ENCODE results near the gene NSMCE1.

Gene NSMCE1

GRCh38 chr16:27195076-27195741 lies 73.4 kb downstream of the NSMCE1 start:
- DNase-seq (ENCODE audit: low spot score): no peak

GRCh38 chr16:27193300-27193990 lies 75.1 kb downstream of the NSMCE1 start:
- no peak for DNase-seq (ENCODE audit: low spot score)

DNA sequence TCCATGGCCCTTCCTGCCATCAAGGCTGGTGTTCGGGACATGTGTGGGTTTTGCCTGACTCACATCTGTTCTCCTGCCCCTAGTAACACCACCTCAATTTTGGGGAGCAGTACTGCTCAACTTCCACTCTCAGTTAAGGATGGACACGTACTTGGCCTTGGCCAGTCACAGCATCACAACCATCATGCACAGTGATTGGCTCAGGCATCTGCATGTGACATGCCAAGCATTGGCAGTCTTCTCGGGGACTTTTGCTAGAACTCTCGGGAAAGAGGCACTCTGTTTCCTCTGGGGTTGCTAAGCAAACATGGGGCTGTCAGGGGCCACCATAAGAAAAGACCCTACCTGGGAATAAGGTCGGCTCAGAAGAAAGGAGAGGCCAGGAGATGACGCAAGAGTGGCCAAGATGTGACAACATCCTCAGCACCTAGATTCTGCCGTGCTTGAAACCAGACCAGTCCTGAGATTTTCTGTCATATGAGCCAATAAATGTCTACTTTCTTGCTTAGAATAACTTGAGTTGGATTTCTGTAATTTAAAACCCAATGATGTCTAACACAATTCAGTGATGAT lies 77.1 kb downstream of the NSMCE1 start:
- DNase-seq (ENCODE audit: low spot score): no peak

GRCh38 chr16:27190316-27190871 lies 78.2 kb downstream of the NSMCE1 start:
- DNase-seq (ENCODE audit: low spot score): no peak

- no peak for DNase-seq (ENCODE audit: low spot score)
These were observed 79.1 kb downstream of the NSMCE1 start for GRCh38 chr16:27189335-27189972.

- DNase-seq (ENCODE audit: low spot score): no peak
These were observed 79.9 kb downstream of the NSMCE1 start for GRCh38 chr16:27188633-27189032.

GRCh38 chr16:27185776-27186130 lies 82.8 kb downstream of the NSMCE1 start:
- no peak for DNase-seq (ENCODE audit: low spot score)

DNA sequence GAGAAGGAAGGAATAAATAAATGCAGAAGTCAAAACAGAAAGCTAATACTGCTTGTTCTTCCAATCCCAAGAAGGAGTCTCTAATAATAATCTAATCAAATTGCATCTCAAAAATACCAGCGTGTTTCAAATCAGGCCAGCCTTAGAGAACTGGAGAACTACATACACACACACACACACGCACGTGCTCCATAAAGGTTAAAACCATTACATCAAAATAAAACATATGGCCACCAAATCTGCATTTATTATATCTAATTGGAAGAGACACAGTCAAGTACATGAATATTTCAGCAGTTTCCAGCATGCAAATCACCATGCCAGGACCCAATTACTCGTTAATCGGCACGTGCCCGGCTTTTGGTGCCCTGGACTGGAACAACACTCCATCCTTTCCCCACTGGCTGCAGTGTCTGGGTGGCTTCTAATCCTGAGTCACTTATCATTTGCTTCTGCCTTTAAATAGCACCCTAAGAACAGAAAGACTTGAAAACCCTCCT lies 85.6 kb downstream of the NSMCE1 start:
- DNase-seq (ENCODE audit: low spot score): no peak

GRCh38 chr16:27181019-27181790 lies 87.4 kb downstream of the NSMCE1 start:
- DNase-seq (ENCODE audit: low spot score): no peak

- peak; percentile 56 for DNase-seq (ENCODE audit: low spot score)
These were observed 89.0 kb downstream of the NSMCE1 start for GRCh38 chr16:27179500-27180072.

GRCh38 chr16:27177031-27177774 lies 91.4 kb downstream of the NSMCE1 start:
- peak; percentile 80 for DNase-seq (ENCODE audit: low spot score)

DNA sequence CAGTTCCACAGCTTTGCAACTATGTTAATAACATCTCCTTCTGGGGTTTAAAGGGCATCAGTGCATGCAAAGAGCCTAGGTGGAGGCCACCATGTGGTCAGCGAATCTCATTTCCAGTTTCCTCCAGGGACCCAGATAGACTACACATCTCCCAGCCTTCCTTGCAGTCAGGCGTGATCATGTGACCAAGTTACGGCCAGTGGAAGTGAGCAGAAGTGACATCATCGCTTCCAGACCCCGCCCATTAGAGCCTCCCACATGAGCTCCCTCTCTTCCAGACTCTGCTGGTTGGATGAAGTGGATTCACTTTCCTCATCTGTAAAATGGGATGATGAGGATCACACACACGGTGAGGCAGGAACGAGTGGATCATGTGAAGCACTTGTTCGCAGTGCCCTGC lies 92.7 kb downstream of the NSMCE1 start:
- DNase-seq (ENCODE audit: low spot score): no peak

Data from kidney tubule cell (primary cell).